ENCODE results near the gene P2RX1. TPM values are rescaled to one million over a fixed set of nuclear protein-coding genes. Genes with fewer than 3 reads are reported as not detected.
"Not testable (repeated sequence)": the region's sequence is repeated elsewhere in the genome, so short reads cannot be mapped to it uniquely, and the experiment has no call there.

The P2RX1 gene
- total and polyA plus RNA-seq, 12 donors, result 0.27 to 2.6 (median 0.49) TPM

GRCh38 chr17:3857261-3858105, 58.8 kb downstream of the P2RX1 start:
- Histone ChIP-seq H3K36me3 (peaks cover 0 to 28% (median 0%) of the 10 kb centered on the region in 9 donors), H3K27me3 (no peaks in the 10 kb centered on the region), H3K4me1 (no peaks in the 10 kb centered on the region), H3K9me3 (no peaks in the 10 kb centered on the region), H3K4me3 (no peak overlapping the region), H3K27ac (no peak overlapping the region)
- ATAC-seq (no peak), DNase-seq (no peak)
- WGBS, 2 donors, result 81 to 86% methylated on average over 16 of the region's 16 CpGs
- intact Hi-C loops (cut with DNase I), result no loop called here
- no peak for TF ChIP-seq CTCF (IDR thresholded peaks at IDR 0.05)

GRCh38 chr17:3854204-3854603, 62.1 kb downstream of the P2RX1 start:
- H3K27me3 ChIP-seq; H3K4me3 ChIP-seq; H3K36me3 ChIP-seq; intact Hi-C loops (cut with DNase I); H3K4me1 ChIP-seq; H3K9me3 ChIP-seq; ATAC-seq; H3K27ac ChIP-seq; DNase-seq: not testable (repeated sequence)
- WGBS, 2 donors, result 94 to 95% methylated on average over 16 to 26 of the region's 36 CpGs

- no peaks in the 10 kb centered on the region for H3K9me3 ChIP-seq
- H3K27ac ChIP-seq, result no peak overlapping the region
- intact Hi-C loops (cut with DNase I), result no loop called here
- peak in 1 of 8 donors; percentile 20 for ATAC-seq
- H3K36me3 ChIP-seq, result no peaks in the 10 kb centered on the region
- H3K4me3 ChIP-seq, result no peak overlapping the region
- H3K27me3 ChIP-seq, result no peaks in the 10 kb centered on the region
- no peak for DNase-seq
- H3K4me1 ChIP-seq, result no peaks in the 10 kb centered on the region
- no peak for TF ChIP-seq CTCF (IDR thresholded peaks at IDR 0.05)
- WGBS, 2 donors, result 65 to 77% methylated on average over 10 of the region's 10 CpGs
Observed at GRCh38 chr17:3852561-3852960, 63.7 kb downstream of the P2RX1 start.

GRCh38 chr17:3851461-3852100, 64.7 kb downstream of the P2RX1 start:
- TF ChIP-seq CTCF (IDR thresholded peaks at IDR 0.05), result no peak
- no peaks in the 10 kb centered on the region for H3K36me3 ChIP-seq
- no peaks in the 10 kb centered on the region for H3K9me3 ChIP-seq
- no peak overlapping the region for H3K27ac ChIP-seq
- no peak for DNase-seq
- 80 to 82% methylated on average over 24 of the region's 24 CpGs for WGBS, 2 donors
- H3K27me3 ChIP-seq, result no peaks in the 10 kb centered on the region
- no peak overlapping the region for H3K4me3 ChIP-seq
- no peak for ATAC-seq
- peaks cover 0 to 2% (median 0%) of the 10 kb centered on the region in 9 donors for H3K4me1 ChIP-seq
- intact Hi-C loops (cut with DNase I), result no loop called here
